HepG2 (cell line): ENCODE data around the gene POLR3E. TPM values are rescaled to one million over a fixed set of nuclear protein-coding genes. Genes with fewer than 3 reads are reported as not detected.

Source experiments
- FOXA3 ChIP-seq: IDR thresholded peaks from 2 replicates; pipeline ENCODE4 v1.6.1; 2016; ENCODE audit warnings: missing genetic modification reagents, missing compliant biosample characterization
- MAFF ChIP-seq: IDR thresholded peaks from 2 replicates; pipeline ENCODE4 v1.6.1; 2011; ENCODE audit warnings: low read depth, low read length, improper control_type of control experiment
- NR2C2 ChIP-seq: sonication (generic); formaldehyde crosslinking; IDR thresholded peaks from 2 replicates; pipeline ENCODE4 v1.4.0; 2020; ENCODE audit warnings: missing genetic modification reagents, mild to moderate bottlenecking, moderate library complexity, borderline replicate concordance
- REPIN1 ChIP-seq: sonication (generic); formaldehyde crosslinking; IDR thresholded peaks from 2 replicates; pipeline ENCODE4 v1.8.0; 2022; ENCODE audit warnings: missing genetic modification reagents, low read depth, mild to moderate bottlenecking, borderline replicate concordance
- RXRB ChIP-seq: IDR thresholded peaks from 2 replicates; pipeline ENCODE4 v1.6.1; 2016; ENCODE audit warnings: borderline replicate concordance, missing genetic modification reagents, missing compliant biosample characterization
- THYN1 ChIP-seq: sonication (generic); formaldehyde crosslinking; IDR thresholded peaks from 2 replicates; pipeline ENCODE4 v1.8.1; 2023; ENCODE audit warnings: low read depth, mild to moderate bottlenecking, moderate library complexity, missing genetic modification reagents, borderline replicate concordance
- YEATS2 ChIP-seq: sonication (generic); formaldehyde crosslinking; IDR thresholded peaks from 2 replicates; pipeline ENCODE4 v1.4.0; 2020; ENCODE audit warnings: missing genetic modification reagents, borderline replicate concordance
- ZFP62 ChIP-seq: sonication (generic); formaldehyde crosslinking; IDR thresholded peaks from 2 replicates; pipeline ENCODE4 v1.4.0; 2020; ENCODE audit warnings: missing genetic modification reagents
- ZNF205 ChIP-seq: IDR thresholded peaks from 2 replicates; pipeline ENCODE4 v1.6.1; 2018; ENCODE audit warnings: missing biosample characterization, missing genetic modification reagents
- ZNF234 ChIP-seq: sonication (generic); formaldehyde crosslinking; conservative IDR thresholded peaks from 2 replicates; pipeline ENCODE4 v1.5.1; 2020; ENCODE audit warnings: mild to moderate bottlenecking, missing genetic modification reagents
- ZNF781 ChIP-seq: sonication (generic); formaldehyde crosslinking; IDR thresholded peaks from 2 replicates; pipeline ENCODE4 v1.5.1; 2020; ENCODE audit warnings: borderline replicate concordance, mild to moderate bottlenecking, missing genetic modification reagents; ENCODE audit errors: not compliant biosample characterization
- polyA plus RNA-seq, 8 experiments: library from polyadenylated mRNA; depleted of rRNA in 3 of 8; stranded (reverse) in 7 of 8; unstranded in 1 of 8; fragments of >200 nt; fragmentation: Illumina TruSeq in 4 of 8; extraction: Trizol in 4 of 8; gene quantifications; 2 replicates each; pipeline versions ENCODE4 v1.2.1 to v1.2.3, GENCODE V29; 2011 to 2016; ENCODE audit warnings: low read depth in 4 of 8, missing spikeins in 1 of 8, mixed read lengths in 1 of 8; ENCODE audit not compliant: insufficient read depth in 1 of 8
- total RNA-seq, 5 experiments: library from RNA; depleted of rRNA; stranded (reverse); fragments of >200 nt; fragmentation: Illumina TruSeq; extraction: Trizol; gene quantifications; 2 replicates each; pipeline ENCODE4 v1.2.3, GENCODE V29; 2016; ENCODE audit warnings: low read depth in 1 of 5
- TF ChIP-seq, protein P1 (sequence below): sonication (generic); formaldehyde crosslinking; IDR thresholded peaks from 2 replicates; pipeline ENCODE4 v1.8.0; 2022; ENCODE audit warnings: mild to moderate bottlenecking, missing genetic modification reagents, borderline replicate concordance
- TF ChIP-seq, protein P2 (sequence below): sonication (generic); formaldehyde crosslinking; IDR thresholded peaks from 2 replicates; pipeline ENCODE4 v1.5.0; 2020; ENCODE audit warnings: mild to moderate bottlenecking, low read depth, missing genetic modification reagents, borderline replicate concordance
- TF ChIP-seq, protein P3 (sequence below): sonication (generic); formaldehyde crosslinking; IDR thresholded peaks from 2 replicates; pipeline ENCODE4 v1.5.0; 2020; ENCODE audit warnings: missing genetic modification reagents
- TF ChIP-seq, protein P4 (sequence below): sonication (generic); formaldehyde crosslinking; IDR thresholded peaks from 2 replicates; pipeline ENCODE4 v1.5.0; 2020; ENCODE audit warnings: missing genetic modification reagents
- TF ChIP-seq, protein P5 (sequence below): IDR thresholded peaks from 2 replicates; pipeline ENCODE4 v1.6.1; 2012; ENCODE audit warnings: low read length, improper control_type of control experiment
- TF ChIP-seq, protein P6 (sequence below): sonication (generic); formaldehyde crosslinking; IDR thresholded peaks from 2 replicates; pipeline ENCODE4 v1.8.0; 2022; ENCODE audit warnings: mild to moderate bottlenecking, missing genetic modification reagents; ENCODE audit not compliant: insufficient replicate concordance

The POLR3E gene
- total and polyA plus RNA-seq, 2 of the 13 experiments (the other 11 are each of a cell fraction or from before 2014, with no cell fraction given) = 135 to 262 TPM

DNA sequence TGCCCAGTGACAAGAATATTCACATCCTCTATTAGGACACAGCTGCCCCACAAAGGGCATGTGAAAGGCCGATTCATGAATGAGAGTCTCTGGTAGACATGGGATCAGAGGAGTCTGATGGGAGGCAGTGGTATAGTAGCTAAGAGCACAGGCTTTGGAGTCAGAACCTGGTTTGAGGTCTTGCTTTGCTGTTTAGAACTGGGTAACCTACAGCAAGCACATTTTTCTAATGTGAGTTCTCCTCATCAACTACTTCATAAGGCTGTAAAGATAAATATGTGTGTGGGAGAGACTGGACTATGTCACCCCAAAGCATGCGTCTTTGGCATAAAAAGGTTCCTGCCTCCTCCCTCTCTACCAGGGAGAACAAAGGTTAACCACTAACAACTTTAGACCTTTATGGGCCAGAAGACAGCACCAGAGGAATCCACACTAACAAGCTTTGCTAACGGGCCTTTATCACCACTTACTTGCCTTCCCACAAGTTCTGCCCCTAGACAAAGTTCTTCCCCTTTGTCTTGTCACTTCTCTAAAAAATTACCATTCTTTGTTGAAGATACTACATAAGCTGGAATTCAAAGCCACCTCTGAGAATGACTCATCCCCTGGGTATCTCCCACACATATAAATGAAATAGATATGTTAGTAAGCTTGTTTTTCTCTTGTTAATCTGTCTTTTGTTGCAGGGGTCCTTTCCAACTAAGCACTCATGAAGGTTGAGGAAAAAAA lies 56.1 kb downstream of the POLR3E start (continued):
- TF ChIP-seq, protein P1, sequence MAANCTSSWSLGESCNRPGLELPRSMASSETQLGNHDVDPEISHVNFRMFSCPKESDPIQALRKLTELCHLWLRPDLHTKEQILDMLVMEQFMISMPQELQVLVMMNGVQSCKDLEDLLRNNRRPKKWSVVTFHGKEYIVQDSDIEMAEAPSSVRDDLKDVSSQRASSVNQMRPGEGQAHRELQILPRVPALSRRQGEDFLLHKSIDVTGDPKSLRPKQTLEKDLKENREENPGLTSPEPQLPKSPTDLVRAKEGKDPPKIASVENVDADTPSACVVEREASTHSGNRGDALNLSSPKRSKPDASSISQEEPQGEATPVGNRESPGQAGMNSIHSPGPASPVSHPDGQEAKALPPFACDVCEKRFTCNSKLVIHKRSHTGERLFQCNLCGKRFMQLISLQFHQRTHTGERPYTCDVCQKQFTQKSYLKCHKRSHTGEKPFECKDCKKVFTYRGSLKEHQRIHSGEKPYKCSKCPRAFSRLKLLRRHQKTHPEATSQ (CRISPR knock-in tag) = no peak
- TF ChIP-seq, protein P2, sequence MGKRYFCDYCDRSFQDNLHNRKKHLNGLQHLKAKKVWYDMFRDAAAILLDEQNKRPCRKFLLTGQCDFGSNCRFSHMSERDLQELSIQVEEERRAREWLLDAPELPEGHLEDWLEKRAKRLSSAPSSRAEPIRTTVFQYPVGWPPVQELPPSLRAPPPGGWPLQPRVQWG (CRISPR knock-in tag) = no peak
- TF ChIP-seq, protein P3, sequence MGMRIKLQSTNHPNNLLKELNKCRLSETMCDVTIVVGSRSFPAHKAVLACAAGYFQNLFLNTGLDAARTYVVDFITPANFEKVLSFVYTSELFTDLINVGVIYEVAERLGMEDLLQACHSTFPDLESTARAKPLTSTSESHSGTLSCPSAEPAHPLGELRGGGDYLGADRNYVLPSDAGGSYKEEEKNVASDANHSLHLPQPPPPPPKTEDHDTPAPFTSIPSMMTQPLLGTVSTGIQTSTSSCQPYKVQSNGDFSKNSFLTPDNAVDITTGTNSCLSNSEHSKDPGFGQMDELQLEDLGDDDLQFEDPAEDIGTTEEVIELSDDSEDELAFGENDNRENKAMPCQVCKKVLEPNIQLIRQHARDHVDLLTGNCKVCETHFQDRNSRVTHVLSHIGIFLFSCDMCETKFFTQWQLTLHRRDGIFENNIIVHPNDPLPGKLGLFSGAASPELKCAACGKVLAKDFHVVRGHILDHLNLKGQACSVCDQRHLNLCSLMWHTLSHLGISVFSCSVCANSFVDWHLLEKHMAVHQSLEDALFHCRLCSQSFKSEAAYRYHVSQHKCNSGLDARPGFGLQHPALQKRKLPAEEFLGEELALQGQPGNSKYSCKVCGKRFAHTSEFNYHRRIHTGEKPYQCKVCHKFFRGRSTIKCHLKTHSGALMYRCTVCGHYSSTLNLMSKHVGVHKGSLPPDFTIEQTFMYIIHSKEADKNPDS (CRISPR knock-in tag) = no peak
- TF ChIP-seq, protein P4, sequence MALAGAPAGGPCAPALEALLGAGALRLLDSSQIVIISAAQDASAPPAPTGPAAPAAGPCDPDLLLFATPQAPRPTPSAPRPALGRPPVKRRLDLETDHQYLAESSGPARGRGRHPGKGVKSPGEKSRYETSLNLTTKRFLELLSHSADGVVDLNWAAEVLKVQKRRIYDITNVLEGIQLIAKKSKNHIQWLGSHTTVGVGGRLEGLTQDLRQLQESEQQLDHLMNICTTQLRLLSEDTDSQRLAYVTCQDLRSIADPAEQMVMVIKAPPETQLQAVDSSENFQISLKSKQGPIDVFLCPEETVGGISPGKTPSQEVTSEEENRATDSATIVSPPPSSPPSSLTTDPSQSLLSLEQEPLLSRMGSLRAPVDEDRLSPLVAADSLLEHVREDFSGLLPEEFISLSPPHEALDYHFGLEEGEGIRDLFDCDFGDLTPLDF = 0 out of 2 replicates have a peak, but pooled peaks have one; percentile 15
- TF ChIP-seq REPIN1 (CRISPR knock-in tag) (0 out of 2 replicates have a peak, but pooled peaks have one; percentile 21), ZNF781 (CRISPR knock-in tag) (no peak), MAFF (no peak), RXRB (CRISPR knock-in tag) (peak; percentile 45; the same call in 1 of the 2 replicates), ZNF205 (no peak), FOXA3 (CRISPR knock-in tag) (peak; percentile 45), ZNF234 (CRISPR knock-in tag) (no peak), NR2C2 (CRISPR knock-in tag) (0 out of 2 replicates have a peak, but pooled peaks have one; percentile 14), THYN1 (0 out of 2 replicates have a peak, but pooled peaks have one; percentile 72), YEATS2 (no peak), ZFP62 (CRISPR knock-in tag) (no peak)
- TF ChIP-seq, protein P5, sequence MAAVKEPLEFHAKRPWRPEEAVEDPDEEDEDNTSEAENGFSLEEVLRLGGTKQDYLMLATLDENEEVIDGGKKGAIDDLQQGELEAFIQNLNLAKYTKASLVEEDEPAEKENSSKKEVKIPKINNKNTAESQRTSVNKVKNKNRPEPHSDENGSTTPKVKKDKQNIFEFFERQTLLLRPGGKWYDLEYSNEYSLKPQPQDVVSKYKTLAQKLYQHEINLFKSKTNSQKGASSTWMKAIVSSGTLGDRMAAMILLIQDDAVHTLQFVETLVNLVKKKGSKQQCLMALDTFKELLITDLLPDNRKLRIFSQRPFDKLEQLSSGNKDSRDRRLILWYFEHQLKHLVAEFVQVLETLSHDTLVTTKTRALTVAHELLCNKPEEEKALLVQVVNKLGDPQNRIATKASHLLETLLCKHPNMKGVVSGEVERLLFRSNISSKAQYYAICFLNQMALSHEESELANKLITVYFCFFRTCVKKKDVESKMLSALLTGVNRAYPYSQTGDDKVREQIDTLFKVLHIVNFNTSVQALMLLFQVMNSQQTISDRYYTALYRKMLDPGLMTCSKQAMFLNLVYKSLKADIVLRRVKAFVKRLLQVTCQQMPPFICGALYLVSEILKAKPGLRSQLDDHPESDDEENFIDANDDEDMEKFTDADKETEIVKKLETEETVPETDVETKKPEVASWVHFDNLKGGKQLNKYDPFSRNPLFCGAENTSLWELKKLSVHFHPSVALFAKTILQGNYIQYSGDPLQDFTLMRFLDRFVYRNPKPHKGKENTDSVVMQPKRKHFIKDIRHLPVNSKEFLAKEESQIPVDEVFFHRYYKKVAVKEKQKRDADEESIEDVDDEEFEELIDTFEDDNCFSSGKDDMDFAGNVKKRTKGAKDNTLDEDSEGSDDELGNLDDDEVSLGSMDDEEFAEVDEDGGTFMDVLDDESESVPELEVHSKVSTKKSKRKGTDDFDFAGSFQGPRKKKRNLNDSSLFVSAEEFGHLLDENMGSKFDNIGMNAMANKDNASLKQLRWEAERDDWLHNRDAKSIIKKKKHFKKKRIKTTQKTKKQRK = no peak
- TF ChIP-seq, protein P6, sequence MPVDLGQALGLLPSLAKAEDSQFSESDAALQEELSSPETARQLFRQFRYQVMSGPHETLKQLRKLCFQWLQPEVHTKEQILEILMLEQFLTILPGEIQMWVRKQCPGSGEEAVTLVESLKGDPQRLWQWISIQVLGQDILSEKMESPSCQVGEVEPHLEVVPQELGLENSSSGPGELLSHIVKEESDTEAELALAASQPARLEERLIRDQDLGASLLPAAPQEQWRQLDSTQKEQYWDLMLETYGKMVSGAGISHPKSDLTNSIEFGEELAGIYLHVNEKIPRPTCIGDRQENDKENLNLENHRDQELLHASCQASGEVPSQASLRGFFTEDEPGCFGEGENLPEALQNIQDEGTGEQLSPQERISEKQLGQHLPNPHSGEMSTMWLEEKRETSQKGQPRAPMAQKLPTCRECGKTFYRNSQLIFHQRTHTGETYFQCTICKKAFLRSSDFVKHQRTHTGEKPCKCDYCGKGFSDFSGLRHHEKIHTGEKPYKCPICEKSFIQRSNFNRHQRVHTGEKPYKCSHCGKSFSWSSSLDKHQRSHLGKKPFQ = no peak
